HCT116 (cell line): ENCODE data around the gene ZFP36L2. TPM values are rescaled to one million over a fixed set of nuclear protein-coding genes. Genes with fewer than 3 reads are reported as not detected.

Source experiments
- ATAC-seq: fragments of 200-7000 bp; cut with Tn5 transposase; 2 replicates; pipeline ENCODE4 v1.9.1; 2020; ENCODE audit warnings: mild to moderate bottlenecking, moderate library complexity
- BruUV-seq: library from RNA; stranded (reverse); fragments of 400-500 nt; replicated peaks from 2 replicates; lab custom pipeline; 2021; lab: Mats Ljungman, UMichigan
- CTCF ChIA-PET: fragments of 300-600 bp; sonication (Branson Sonifier 250); formaldehyde crosslinking; loops from one replicate; lab custom pipeline; 2021; ENCODE audit warnings: antibody characterized with exemption; lab: Charles Lee
- POLR2A ChIA-PET: fragments of 300-600, 350-600 bp; sonication (Branson Sonifier 250); formaldehyde crosslinking; loops from one replicate; lab custom pipeline; 2021; ENCODE audit warnings: antibody characterized with exemption; lab: Charles Lee
- RAD21 ChIA-PET, 2 experiments: fragments of 300-600 bp; sonication (Branson Sonifier 250); formaldehyde crosslinking; loops; one replicate each; lab custom pipeline; 2023; ENCODE audit warnings: low total read pairs in 2 of 2; ENCODE audit not compliant: uncharacterized antibody in 2 of 2, unreplicated experiment in 2 of 2, low non-redundant PET in 1 of 2; lab: Charles Lee
- DNase-seq: peaks from one replicate; pipeline ENCODE4 v3.0.0-alpha.2; 2010; ENCODE audit warnings: low read depth, low spot score
- H2AFZ ChIP-seq: fragments of 200-600 bp; shearing (Covaris generic), sonication (generic); 2 replicates; pipeline ENCODE4 v1.6.1; 2017; ENCODE audit warnings: low read depth, mixed run types, mixed read lengths, antibody characterized with exemption, low read length; ENCODE audit not compliant: poor library complexity, severe bottlenecking
- H3K27ac ChIP-seq: 2 replicates; pipeline ENCODE4 v1.5.1; 2012; ENCODE audit warnings: low read depth, low read length
- H3K27me3 ChIP-seq: fragments of 200-600 bp; sonication (generic); 2 replicates; pipeline ENCODE4 v1.6.1; 2016; ENCODE audit warnings: mixed run types, low read length, mixed read lengths; ENCODE audit not compliant: insufficient read depth
- H3K36me3 ChIP-seq, 2 experiments: fragments of 200-500 bp in 1 of 2; fragments of 200-600 bp in 1 of 2; sonication (Bioruptor generic) in 1 of 2; sonication (generic) in 1 of 2; 2 replicates each; pipeline versions ENCODE4 v1.5.1 to v1.6.1; 2014 to 2016; ENCODE audit warnings: low read length in 2 of 2, inconsistent platforms in 1 of 2, mixed read lengths in 1 of 2, mixed run types in 1 of 2; ENCODE audit not compliant: insufficient read depth in 2 of 2, control insufficient read depth in 1 of 2
- H3K4me1 ChIP-seq, 2 experiments: fragments of 200-600 bp in 1 of 2; sonication (generic) in 1 of 2; 2 replicates each; pipeline versions ENCODE4 v1.5.1 to v1.6.1; 2012 to 2017; ENCODE audit warnings: low read length in 2 of 2, inconsistent platforms in 1 of 2, mild to moderate bottlenecking in 1 of 2, mixed read lengths in 1 of 2, mixed run types in 1 of 2, moderate library complexity in 1 of 2; ENCODE audit not compliant: insufficient read depth in 2 of 2, control insufficient read depth in 1 of 2
- H3K4me2 ChIP-seq: fragments of 200-600 bp; sonication (generic); 2 replicates; pipeline ENCODE4 v1.6.1; 2017; ENCODE audit warnings: mixed run types, low read length, mixed read lengths
- H3K4me3 ChIP-seq, 2 experiments: fragments of 200-600 bp in 1 of 2; sonication (generic) in 1 of 2; replicated peaks in 1 of 2; 2 replicates each; pipeline ENCODE4 v1.5.1; 2011 to 2016; ENCODE audit warnings: low read length in 2 of 2, control low read depth in 1 of 2, low read depth in 1 of 2, mild to moderate bottlenecking in 1 of 2, mixed read lengths in 1 of 2, mixed run types in 1 of 2
- H3K79me2 ChIP-seq: fragments of 200-600 bp; sonication (generic); 2 replicates; pipeline ENCODE4 v1.6.1; 2017; ENCODE audit warnings: mild to moderate bottlenecking, mixed run types, low read length, moderate library complexity, mixed read lengths; ENCODE audit not compliant: insufficient read depth
- H3K9ac ChIP-seq: fragments of 200-600 bp; sonication (generic); 2 replicates; pipeline ENCODE4 v1.6.1; 2016; ENCODE audit warnings: low read length, mixed read lengths
- H3K9me2 ChIP-seq: fragments of 200-600 bp; sonication (generic), shearing (Covaris generic); 2 replicates; pipeline ENCODE4 v1.6.1; 2017; ENCODE audit warnings: mixed run types, mild to moderate bottlenecking, moderate library complexity; ENCODE audit not compliant: insufficient read depth
- H3K9me3 ChIP-seq, 2 experiments: fragments of 200-500 bp in 1 of 2; fragments of 200-600 bp in 1 of 2; sonication (Bioruptor generic) in 1 of 2; sonication (generic) in 1 of 2; 2 replicates each; pipeline ENCODE4 v1.6.1; 2014 to 2017; ENCODE audit warnings: low read length in 2 of 2, mixed read lengths in 2 of 2, inconsistent platforms in 1 of 2, low read depth in 1 of 2, mild to moderate bottlenecking in 1 of 2, mixed run types in 1 of 2, moderate library complexity in 1 of 2; ENCODE audit not compliant: control insufficient read depth in 1 of 2, insufficient read depth in 1 of 2
- H4K20me1 ChIP-seq: fragments of 200-600 bp; sonication (generic), shearing (Covaris generic); 2 replicates; pipeline ENCODE4 v1.6.1; 2017; ENCODE audit warnings: mixed run types, mild to moderate bottlenecking, moderate library complexity; ENCODE audit not compliant: insufficient read depth
- POLR2AphosphoS5 ChIP-seq: IDR thresholded peaks from 2 replicates; pipeline ENCODE4 v1.6.1; 2011; ENCODE audit warnings: mild to moderate bottlenecking, low read depth, low read length, moderate library complexity
- REST ChIP-seq: IDR thresholded peaks from 2 replicates; pipeline ENCODE4 v1.6.1; 2012; ENCODE audit warnings: low read depth
- SIN3A ChIP-seq: IDR thresholded peaks from 2 replicates; pipeline ENCODE4 v1.6.1; 2012; ENCODE audit warnings: low read depth
- SRF ChIP-seq: IDR thresholded peaks from 2 replicates; pipeline ENCODE4 v1.6.1; 2012; ENCODE audit warnings: low read depth
- intact Hi-C: fragments of 100-400 bp; cut with micrococcal nuclease; formaldehyde crosslinking; loops from 2 replicates; pipeline ENCODE4 v1.10.0; 2022
- total RNA-seq: library from RNA; stranded (reverse); gene quantifications from one replicate; pipeline ENCODE4 v1.2.1, GENCODE V29; 2021; ENCODE audit not compliant: unreplicated experiment

The ZFP36L2 gene
- total RNA-seq, 1 experiment from 2014 or later, result 30.3 TPM

GRCh38 chr2:43222475-43223309 is 3.7 kb downstream of the ZFP36L2 start (continued):
- no peak for TF ChIP-seq REST
- no peak for TF ChIP-seq SIN3A

GRCh38 chr2:43221763-43222474 is 4.5 kb downstream of the ZFP36L2 start:
- intact Hi-C loops, result no loop called here
- Histone ChIP-seq H2AFZ (no peak overlapping the region), H3K4me1 (peaks cover 45 to 67% of the 10 kb centered on the region in 2 experiments), H3K4me3 (peak overlapping the region in 1 of 2 experiments; percentile 9; a peak in 1 of 4 replicates), H3K36me3 (peaks cover 10 to 12% of the 10 kb centered on the region in 2 experiments; a peak in 3 of 4 replicates), H4K20me1 (no peaks in the 10 kb centered on the region), H3K27me3 (no peaks in the 10 kb centered on the region), H3K9me3 (no peaks in the 10 kb centered on the region), H3K9me2 (no peaks in the 10 kb centered on the region), H3K4me2 (peak overlapping the region; percentile 91), H3K79me2 (peaks cover 48% of the 10 kb centered on the region), H3K9ac (peak overlapping the region; percentile 46), H3K27ac (peak overlapping the region; percentile 90)
- RAD21 ChIA-PET, result interaction anchor here in 1 of 2 experiments (0.6 kb wide), 1 partner anchor 116 kb away, joined by 3 read pairs; no protein-coding TSS in a partner anchor
- POLR2A ChIA-PET, result interaction anchor here (0.8 to 1.6 kb wide), 5 partner anchors 8 to 64 kb away, joined by 3 to 5 read pairs (median 4); no protein-coding TSS in a partner anchor
- ATAC-seq (no peak), DNase-seq (peak; percentile 64)
- TF ChIP-seq REST (no peak), POLR2AphosphoS5 (peak; percentile 53), SRF (no peak)
- CTCF ChIA-PET, result interaction anchor here (0.8 to 3.1 kb wide), 10 partner anchors 22 to 394 kb away, joined by 3 to 15 read pairs (median 3); no protein-coding TSS in a partner anchor
- no TSS peak for BruUV-seq
